CD4-positive, alpha-beta T cell treated with Interleukin-15 for 4 hours (primary cell): ENCODE data around the gene SLC9A1.

Source experiments
- DNase-seq: peaks from one replicate; pipeline ENCODE4 v3.0.0-alpha.2; 2020; ENCODE audit warnings: low spot score

Gene SLC9A1

DNA sequence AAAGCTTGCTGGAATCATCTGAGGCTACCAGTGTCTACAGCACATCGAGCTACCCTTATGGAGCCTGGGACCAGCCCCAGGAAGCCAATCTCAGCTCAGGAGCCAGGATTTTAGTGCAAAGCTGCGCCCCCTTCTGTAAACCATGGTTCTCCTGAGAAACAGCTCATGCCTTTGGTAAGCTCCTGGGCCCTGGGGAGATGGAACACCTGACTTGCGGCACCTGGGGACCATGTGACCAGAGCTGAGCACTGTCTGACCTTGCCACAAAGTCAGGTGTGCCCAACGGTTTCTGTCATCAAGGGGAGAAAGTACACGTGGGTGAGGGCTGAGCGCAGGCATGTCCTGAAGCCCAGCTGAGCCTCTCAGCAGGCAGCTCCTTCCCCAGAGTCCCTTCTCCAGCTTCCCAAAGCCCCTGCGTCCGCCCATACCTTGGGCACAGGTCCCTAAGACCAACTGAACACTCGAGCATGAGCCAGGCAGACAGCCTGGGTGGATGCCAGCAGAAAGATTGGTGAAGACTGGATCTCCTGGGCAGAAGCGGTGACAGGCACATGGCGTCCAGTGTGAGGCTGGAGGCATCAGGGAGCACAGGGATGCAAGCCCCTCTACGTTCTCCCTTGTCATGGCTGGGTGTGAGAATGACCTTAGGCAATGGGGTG is 84.4 kb downstream of the SLC9A1 start:
- no peak for DNase-seq

DNA sequence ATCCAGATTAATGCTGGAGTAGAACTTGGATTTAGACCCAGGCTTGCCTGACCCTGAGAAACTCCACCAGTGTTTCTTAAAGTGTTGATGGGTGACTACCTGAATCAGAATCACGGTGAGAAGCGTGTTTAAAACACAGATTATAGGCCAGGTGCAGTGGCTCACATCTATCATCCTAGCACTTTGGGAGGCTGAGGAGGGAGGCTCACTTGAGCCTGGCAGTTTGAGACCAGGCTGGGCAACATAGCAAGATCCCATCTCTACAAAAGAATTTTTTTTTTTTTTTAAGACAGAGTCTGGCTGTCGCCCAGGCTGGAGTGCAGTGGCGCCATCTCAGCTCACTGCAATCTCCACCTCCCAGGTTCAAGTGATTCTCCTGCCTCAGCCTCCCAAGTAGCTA is 86.0 kb downstream of the SLC9A1 start:
- no peak for DNase-seq

DNA sequence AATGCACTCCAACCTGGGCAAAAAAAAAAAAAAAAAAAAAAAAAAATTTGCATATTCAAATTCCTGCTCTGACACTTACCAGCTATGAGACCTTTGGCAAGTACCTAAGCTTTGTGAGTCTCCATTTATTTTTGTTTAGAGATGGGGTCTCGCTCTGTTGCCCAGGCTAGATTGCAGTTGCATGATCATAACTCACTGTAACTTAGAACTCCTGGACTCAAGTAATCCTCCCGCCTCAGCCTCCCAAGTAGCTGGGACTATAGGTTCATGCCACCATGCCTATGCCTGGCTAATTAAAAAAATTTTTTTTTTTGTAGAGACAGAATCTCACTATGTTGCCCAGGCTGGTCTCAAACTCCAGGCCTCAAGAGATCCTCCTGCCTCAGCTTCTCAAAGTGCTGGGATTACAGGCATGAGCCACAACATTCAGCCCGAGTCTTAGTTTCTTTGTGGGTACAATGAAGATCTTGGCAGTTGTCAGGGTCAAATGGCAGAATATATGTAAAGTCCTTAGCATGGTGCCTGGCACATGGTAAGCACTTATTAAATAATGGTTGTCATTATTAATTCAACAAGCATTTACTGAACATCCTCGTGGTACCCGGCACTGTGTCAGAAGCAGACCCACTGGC is 88.8 kb downstream of the SLC9A1 start:
- no peak for DNase-seq

DNA sequence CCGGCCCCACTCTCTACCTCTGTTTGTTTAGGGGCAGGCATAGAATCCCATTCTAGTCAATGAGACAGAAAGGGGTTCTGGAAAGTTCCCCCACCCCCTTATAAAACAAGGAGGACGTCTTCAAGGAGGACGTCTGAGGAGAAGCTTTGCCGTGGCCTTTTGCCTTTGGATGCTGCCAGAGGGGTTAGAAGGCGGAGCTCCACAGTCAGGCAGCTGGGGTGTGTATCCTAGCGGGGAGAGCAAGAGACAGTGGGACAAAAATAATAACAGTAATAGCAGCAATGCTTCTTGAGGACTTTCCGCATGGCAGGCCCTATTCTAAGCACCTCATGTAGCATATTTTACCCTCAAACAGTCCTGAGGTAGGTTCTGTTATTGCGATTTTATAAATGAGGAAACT is 94.0 kb downstream of the SLC9A1 start:
- DNase-seq, result no peak

DNA sequence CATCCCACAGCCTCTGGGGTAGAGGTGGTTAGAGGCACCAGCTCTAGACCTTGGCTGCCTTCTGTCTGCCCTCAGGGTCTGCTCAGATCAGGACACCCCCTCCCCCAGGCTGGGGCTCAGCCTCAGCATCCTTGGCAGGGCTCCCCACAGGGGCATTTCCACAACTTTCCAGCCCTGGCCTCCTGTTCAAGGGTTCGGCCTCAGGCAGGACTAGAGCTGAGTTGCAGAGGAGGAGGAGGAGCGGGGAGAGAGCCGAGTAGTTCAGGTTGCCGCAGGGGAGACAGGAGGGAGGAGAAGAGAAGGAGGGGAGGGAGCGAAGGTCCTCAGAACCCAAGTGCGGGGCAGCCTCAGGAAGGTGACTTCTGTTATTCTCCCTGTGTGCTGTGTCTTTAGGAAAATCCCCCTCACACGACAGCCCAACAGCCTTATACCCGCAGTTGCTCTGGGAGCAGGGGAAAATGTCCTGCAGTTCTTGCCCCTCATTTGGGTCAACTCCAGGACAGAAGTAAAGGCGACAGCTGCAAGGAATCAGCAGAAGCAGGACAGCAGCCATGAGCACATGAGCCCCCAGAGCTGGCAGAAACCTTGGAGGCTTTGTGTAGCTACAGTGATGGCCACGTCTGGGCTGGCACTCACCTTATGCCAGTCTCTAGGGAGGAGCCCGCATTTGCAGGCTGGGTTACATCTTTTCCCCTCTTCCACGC is 95.8 kb downstream of the SLC9A1 start:
- no peak for DNase-seq

DNA sequence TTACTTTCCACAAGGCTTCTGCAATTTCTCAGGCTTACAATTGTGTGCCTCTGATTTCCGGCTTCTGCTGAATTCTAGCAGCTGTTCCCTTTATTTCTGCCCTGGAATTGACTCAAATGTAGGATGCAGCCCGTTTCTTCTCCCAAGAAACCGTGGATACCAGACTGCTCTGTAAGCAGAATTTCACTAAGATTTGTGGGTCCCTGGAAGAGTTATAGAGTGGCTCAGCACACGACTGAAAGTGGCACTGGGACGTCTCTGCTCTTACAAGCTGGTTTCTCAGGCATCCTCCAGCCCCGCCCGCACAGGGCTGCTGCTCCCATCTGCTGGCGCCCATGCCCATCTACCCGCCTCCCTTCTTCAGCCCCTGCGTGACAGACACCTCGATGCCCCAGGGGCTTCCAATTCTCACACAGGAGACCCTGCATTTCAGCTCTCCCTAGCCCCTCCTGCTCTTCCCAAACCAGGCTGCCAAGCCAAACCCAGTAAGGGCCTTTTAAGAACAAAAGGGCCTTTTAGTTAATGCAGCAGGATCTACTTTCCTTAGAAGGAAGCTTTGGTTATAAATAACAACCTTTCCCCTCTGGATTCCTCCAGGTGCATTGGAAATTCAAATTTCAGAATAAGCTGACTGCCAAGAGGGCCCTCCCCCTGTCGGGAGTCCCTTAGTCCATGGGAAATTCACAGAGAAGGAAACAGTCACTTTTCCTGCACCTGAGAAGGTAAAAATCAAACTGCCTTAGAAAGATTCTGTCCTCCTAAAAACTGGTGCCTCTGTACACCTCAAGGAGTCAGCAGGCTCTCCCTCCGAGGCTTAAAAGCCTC is 96.9 kb downstream of the SLC9A1 start:
- no peak for DNase-seq

DNA sequence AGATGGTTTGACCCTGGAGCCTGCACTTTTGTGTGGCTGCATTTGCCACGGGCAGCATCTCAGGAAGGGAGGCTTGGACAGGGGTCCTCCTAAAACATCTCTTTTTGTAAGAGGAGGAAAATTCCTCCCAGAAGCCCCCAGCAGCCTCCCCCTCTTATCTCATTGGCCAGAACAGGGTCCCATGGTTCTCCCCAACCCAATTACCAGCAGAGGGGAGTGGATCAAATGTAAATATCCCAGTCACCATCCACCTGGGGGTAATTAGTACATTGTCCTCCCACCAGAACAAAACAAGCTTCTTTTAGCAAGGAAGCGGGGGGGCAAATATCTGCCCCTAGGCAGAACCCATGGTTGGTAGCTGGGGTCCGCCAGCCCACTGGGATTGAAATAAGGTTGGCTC is 97.5 kb downstream of the SLC9A1 start:
- DNase-seq, result no peak

GRCh38 chr1:27053977-27054753 is 100.8 kb downstream of the SLC9A1 start:
- DNase-seq, result no peak

- no peak for DNase-seq
Observed at GRCh38 chr1:27052527-27052926, 102.4 kb downstream of the SLC9A1 start.

- DNase-seq, result no peak
Observed at GRCh38 chr1:27049607-27050006, 105.3 kb downstream of the SLC9A1 start.

- no peak for DNase-seq
Observed at GRCh38 chr1:27049100-27049499, 105.8 kb downstream of the SLC9A1 start.
